RCC 7860 (cell line): Measurements from ENCODE around the gene NUP210L.

Experiments
- DNase-seq: peaks from one replicate; pipeline ENCODE4 v3.0.0-alpha.2; 2015; ENCODE audit warnings: low spot score
- FAIRE-seq: peaks from 2 replicates; lab custom pipeline; 2012; peaks lifted over from hg19 to GRCh38; lab: Jason Lieb, UNC

NUP210L gene

DNA sequence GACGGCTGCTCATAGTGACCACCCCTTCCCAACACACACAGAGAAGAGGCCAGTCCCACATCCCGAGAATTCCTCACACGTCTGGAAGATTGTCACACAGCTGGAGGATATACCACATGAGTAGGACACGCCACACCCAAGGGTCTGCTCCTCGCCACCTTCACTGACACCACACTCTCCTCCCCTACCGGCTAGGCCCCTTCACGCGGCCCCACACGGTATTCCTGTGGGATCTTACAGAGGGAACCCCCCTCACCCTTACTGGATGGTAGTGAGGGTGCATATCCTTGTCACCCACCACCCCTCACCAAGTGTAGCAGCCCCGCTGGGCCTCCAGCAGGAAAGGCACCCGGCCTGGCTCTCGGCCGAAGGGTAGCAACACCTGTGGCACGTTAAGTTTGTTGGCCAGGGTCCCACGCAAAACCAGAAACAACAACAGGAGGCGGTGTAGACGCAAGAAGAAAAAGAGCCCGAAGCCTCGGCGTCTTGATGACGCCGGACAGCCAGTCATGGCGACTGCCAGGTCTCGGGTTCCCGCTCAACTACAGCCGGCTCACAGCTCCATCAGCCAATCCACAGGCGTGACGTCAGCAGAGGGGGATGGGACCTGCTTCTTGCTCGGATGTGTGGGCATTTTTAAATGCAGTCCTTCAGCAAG is at the start of gene NUP210L:
Gene NUP210L, minus strand, starts transcription at position 540 of the 658 bp plus-strand sequence.
- no peak for FAIRE-seq
- no peak for DNase-seq

DNA sequence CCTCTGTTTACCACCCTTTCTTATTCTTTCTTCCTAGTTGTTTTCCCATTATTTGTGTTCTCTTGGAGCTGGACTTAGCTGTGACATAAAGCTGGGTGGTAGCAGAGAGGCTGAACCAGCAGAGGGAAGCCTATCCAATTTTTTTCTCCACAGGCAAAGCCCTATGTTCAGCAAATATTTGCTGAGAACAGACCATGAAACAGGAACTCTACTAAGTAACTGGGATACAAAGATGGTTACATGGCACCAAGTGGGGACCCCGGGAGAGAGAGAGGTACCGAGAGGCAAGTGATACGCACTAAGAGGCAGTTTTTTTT is 44.6 kb upstream of the NUP210L start:
- FAIRE-seq (no peak), DNase-seq (no peak)

DNA sequence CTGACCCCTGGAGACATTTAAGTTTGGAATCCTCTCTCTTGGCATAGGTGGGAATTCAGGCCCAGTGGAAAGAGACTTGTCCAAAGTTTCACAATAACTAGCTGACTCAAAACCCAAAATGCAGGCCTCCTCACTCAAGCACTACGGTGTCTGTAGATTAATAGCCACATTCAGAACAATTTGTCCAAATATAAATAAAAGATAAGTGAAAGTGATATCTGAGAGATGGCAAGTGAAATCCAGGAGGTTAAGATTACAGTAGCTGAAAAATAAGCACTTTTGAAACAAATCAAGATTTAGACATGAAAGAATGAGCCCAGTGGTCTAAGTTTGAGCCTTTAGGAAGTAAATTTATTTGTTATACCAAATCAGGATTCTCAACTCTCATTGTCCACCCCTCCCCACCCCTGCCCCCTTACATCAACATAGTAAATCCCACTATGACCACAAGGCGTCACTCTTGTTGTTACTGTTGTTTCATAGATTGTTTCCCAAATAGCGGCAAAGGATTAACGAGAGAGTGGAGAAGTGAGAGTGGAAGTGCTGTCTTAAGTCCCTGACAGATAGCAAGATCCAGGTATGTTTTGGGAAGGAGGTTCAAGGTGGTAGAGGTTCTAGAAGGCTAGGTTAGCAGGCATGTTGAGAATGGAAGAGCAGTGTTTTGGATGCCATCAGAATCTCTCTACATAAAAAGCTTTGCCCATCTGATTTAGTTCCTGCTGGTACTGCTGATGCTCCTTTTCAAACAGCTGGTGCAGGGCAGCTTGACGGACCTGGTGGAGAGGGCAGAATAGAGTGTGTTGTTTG is 44.1 kb upstream of the NUP210L start:
- DNase-seq (no peak), FAIRE-seq (no peak)

DNA sequence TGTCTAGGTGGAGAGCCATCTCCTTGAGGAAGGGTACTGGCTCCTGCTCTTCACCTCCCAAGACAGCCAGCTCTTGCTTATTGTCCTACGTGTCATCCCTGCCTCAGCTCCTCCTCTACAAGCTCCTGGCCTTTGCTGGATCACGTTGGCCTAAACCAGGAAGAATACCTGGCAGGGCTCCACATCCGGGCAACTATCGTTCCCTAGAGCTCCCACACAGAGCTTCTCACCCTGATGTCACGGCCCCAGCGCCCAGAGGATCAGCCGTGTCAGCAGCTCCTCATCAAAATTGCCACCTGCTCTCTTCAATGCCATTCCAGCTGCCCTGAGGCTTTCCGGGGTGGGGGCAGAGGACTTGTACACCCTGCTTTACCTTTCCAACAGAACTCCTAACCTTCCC is 38.9 kb upstream of the NUP210L start:
- FAIRE-seq, result no peak
- DNase-seq, result peak; percentile 19

GRCh38 chr1:154192476-154192875 is 37.6 kb upstream of the NUP210L start:
- DNase-seq, result no peak
- no peak for FAIRE-seq

- no peak for DNase-seq
- no peak for FAIRE-seq
Measured at GRCh38 chr1:154191990-154192461, 37.2 kb upstream of the NUP210L start, which contains the start of gene TPM3. Gene TPM3, minus strand, starts transcription at chr1:154192100. Its CDS starts 82 bp downstream, at chr1:154192018.

DNA sequence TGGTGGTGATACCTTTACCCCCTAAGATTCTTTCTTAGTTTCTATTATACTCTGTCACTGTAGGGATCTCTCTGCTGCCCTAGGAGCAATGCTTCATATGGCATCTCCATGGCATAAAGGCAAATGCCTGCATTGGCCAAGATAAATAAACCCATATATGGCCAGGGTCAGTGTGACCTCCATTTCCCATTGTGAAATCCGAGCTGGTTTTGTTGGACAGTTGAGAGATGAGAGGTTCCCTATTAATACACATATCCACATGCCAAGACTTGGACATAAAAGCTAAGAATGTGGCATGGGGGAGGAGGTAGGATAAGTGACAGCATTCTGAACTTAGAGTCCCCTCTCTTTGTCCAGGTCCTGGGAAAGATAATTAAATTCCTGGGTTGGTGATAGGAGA is 35.7 kb upstream of the NUP210L start:
- DNase-seq, result no peak
- no peak for FAIRE-seq

DNA sequence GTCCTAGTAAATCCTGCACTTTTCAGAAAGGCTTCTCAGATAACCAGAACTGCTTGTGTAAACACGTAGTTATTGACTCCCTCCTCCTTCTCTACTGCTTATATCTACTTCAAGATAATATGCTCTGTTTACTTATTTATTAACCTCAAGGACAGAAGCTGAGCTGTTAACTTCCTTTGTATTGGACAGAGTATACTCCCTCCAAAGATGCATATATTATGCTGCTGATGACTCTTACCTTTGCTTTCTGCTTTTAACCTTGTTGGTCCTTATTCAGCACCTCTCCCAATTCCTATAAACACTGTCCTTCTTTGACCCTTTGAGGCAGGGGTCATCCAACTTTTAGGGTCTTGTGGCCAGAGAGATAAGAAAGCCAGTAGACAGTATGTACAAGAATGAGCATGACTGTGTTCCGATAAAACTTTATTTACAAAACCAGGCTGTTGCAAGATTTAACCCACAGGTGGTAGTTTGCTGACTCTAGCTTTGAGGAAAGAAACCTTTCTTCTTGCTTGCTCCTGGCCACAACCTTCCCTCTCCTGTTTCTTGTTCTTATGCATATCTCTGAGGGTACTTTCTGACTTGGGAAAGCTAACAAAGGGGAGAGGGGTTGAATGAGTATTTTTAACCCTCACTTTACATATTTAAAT is 32.1 kb upstream of the NUP210L start:
- DNase-seq (no peak), FAIRE-seq (no peak)

- FAIRE-seq, result no peak
Measured at GRCh38 chr1:154186177-154186576, 31.3 kb upstream of the NUP210L start.

GRCh38 chr1:154183046-154183915 is 28.4 kb upstream of the NUP210L start:
- peak; percentile 86 for FAIRE-seq
- peak; percentile 96 for DNase-seq

More at GRCh38 chr1:154186177-154186576, 31.3 kb upstream of the NUP210L start:
- DNase-seq, result peak; percentile 28

DNA sequence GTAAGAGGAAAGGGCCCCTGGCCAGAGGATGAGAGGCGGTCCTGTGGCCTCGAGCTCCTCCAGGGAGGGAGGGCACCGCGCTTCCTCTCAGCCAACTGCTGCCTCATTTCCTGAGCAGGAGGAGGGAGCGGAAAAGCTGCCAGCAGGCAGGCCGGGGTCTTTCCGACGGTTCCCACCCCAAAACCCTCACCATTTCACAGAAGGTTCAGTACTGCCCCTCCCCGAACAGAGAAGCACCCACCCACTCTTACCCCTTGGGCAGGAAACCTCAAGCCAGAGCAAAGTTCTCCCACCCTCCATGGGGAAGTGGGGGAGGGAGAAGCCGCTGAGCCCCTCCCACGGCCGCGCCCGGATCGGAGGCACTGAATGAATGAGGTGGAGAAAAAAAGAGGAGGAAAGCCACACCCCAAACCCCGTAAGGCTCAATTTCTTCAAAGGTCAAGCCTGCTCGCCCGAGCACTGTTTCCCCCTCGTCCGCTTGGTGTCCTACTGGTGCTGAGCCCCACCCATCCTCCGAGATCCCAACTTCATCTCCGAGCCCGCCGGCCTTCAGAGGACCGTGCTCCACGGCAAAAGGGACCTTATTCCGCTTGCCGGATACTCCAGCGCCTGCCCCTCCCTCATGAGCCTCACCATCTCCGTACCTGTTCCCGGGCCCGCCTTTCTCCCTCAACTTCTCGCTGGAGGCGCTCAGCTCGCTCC is 27.6 kb upstream of the NUP210L start:
- peak; percentile 29 for DNase-seq
- FAIRE-seq, result no peak

DNA sequence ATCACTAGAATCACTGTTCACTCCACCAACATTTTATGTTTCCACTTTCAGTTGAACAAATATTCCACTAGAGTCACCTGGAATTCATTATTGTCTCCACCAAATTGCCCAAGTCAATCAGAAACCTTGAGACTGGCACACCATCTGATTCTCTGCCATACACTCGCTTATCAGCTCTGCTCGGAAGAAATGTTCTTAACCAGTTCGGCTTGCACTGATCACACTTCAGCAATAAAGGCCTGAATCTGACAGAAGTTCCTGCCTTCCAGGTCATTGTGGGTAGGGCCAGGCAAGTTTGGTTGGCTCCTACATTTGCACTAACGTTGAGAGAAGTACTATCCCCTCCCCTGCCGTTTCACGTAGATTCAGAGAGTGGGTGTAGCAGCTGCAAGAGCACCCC is 27.1 kb upstream of the NUP210L start:
- FAIRE-seq (no peak), DNase-seq (no peak)

DNA sequence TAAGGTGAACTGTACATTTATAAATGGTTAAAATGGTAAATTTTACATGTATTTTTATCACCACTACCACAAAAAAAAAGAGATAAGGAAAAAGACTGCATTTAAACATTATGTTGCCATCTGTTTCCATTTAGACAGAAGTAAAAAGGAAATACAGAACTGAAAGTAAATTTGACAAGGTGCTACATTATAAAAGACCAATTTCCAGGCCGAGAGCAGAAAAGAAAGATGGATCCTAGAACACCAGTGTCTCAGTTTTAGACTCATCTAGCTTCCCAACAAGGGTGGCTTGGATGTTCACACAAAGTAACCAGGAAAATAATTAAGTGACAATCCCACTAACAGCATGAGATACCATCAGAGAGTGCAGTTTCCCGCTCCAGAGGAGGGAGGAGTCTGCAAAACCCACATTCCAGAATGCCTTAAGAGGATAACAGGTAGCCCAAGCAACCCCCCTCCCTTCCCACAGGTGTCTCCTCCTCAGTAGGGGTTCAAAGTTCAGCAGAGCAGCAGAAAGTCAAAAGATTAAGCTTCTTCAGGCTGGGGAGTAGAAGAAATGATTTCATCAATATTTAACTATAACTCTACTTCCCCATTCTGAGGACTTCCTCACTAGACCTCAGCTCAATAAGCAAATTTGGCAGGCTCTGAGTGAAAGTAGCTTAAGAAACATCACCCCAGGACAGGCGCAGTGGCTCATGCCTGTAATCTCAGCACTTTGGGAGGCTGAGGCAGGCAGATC is 25.2 kb upstream of the NUP210L start:
- no peak for FAIRE-seq
- DNase-seq, result no peak

GRCh38 chr1:154178911-154179811 is 24.3 kb upstream of the NUP210L start:
- no peak for FAIRE-seq
- no peak for DNase-seq

GRCh38 chr1:154178013-154178412 is 23.1 kb upstream of the NUP210L start:
- DNase-seq, result no peak
- FAIRE-seq, result no peak

DNA sequence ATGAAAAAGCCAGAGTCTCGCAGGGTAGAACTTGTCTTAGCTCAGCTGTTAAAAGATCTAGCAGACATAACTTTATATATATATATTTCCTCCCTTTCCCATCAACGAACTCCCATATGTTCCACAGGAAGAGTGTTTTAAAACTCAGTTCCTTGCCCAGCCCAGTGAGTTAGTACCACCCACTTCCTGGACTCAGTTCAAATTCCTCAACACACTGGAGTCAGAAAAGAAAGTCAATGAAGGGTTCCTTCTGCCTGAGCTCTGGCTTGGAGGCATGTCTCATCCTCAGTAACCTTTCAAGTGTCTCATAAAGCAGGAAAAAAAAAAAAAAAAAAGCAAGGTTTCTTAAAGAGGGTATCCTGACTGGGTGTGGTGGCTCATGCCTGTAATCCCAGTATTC is 21.5 kb upstream of the NUP210L start:
- DNase-seq (peak; percentile 47), FAIRE-seq (peak; percentile 17)

DNA sequence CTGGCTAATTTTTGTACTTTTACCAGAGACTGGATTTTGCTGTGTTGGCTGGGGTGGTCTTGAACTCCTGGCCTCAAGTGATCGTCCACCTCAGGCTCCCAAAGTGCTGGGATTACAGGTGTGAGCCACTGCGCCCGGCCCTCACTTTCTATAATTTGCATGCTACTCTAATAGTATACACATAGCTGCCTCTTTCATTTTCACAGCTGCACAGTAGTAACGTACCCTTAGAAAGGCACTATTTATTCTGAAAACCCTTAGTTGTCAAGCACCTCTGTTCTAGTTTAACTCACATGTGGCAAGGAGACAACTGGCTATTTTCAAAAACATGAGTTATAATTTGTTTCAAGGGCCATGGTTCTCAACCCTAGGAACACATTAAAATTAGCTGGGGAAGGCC is 19.8 kb upstream of the NUP210L start:
- no peak for FAIRE-seq
- no peak for DNase-seq

DNA sequence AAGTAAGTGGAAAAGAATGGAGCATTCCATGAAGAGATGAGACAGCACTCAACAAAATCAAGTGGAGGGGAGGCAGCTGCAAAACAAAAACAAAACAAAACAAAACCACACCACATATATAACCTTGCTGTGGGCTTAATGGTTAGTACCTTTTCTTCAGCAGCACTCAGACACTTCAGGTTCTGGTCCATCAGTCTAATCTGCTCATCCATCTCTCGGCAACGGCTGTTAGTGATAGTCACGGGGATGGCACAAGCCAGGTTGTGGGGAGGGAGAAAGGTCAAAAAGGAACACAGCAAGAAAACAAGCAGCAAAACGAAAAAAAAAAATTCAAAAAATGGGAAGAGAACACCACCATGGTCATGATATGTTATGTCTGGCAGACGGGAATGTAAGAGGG is 17.0 kb upstream of the NUP210L start:
- DNase-seq, result no peak
- no peak for FAIRE-seq

- no peak for FAIRE-seq
Measured at GRCh38 chr1:154171223-154171583, 16.3 kb upstream of the NUP210L start.

More at GRCh38 chr1:154171223-154171583, 16.3 kb upstream of the NUP210L start:
- DNase-seq, result no peak
